ENCODE data around the gene EDEM2.

EDEM2 gene

DNA sequence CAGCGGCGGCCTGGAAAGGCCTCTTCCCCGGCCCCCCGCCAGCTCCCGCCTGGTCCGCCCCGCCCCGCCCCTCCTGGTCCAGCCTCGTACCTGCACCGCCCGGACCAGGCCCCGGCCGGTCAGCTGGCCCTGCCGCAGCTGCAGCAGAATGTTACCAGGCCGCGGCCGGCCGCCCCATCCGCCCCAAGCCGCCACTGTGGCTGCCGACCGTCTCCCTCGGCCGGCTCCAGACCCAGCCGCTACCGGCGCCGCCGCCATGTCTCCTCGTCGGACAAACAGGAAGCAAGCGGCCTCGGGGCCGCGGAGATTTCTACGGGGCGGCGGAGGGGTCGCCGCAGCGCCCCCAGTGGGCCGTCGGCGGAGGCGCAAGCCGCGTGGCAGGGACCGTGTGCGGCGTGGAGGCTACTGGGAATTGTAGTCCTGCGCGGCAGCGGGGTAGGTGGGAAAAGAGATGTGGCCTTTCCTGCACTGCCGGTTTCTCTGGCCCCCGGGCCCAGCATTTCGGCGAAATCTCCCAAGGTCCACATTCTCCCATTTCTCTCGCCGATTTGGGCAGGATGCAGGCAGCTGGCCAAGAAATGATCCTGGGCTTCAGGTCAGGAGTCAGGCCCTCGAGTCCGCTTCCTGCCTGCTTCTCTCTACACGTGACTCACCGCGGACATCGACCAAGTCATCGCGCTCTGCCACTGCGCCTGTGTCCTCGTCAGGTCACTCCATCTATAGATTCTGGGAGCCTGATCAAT is 54.4 kb downstream of the EDEM2 start, which contains the start of gene TRPC4AP:
Gene TRPC4AP (minus strand): TSS at position 284 of the 743 bp plus-strand sequence. CDS start 26 bp downstream, at position 258.
- H3K36me3 ChIP-seq (ENCODE audit: insufficient read depth, insufficient read length, low read length), result peaks cover 15% of the 10 kb centered on the region
- peaks cover 3% of the 10 kb centered on the region for H3K27me3 ChIP-seq (ENCODE audit: insufficient read depth, insufficient read length)
- no peaks in the 10 kb centered on the region for H3K9me3 ChIP-seq (ENCODE audit: insufficient read depth, low read length)
- peak; percentile 84 for DNase-seq (ENCODE audit: low read depth, low spot score)
- TF ChIP-seq YY1 (IDR thresholded peaks at IDR 0.05; ENCODE audit: insufficient read depth, insufficient read length) (peak; percentile 33), SUZ12 (IDR thresholded peaks at IDR 0.05; ENCODE audit: extremely low read depth, insufficient read depth, insufficient read length) (no peak)
- H3K4me3 ChIP-seq (ENCODE audit: insufficient read length, low read depth), result peak within 1 kb of the TSS; percentile 95
- no peaks in the 10 kb centered on the region for H3K4me1 ChIP-seq (ENCODE audit: insufficient read depth, insufficient read length)
- peak within 1 kb of the TSS; percentile 96 for H3K9ac ChIP-seq (ENCODE audit: insufficient read length, low read depth)

DNA sequence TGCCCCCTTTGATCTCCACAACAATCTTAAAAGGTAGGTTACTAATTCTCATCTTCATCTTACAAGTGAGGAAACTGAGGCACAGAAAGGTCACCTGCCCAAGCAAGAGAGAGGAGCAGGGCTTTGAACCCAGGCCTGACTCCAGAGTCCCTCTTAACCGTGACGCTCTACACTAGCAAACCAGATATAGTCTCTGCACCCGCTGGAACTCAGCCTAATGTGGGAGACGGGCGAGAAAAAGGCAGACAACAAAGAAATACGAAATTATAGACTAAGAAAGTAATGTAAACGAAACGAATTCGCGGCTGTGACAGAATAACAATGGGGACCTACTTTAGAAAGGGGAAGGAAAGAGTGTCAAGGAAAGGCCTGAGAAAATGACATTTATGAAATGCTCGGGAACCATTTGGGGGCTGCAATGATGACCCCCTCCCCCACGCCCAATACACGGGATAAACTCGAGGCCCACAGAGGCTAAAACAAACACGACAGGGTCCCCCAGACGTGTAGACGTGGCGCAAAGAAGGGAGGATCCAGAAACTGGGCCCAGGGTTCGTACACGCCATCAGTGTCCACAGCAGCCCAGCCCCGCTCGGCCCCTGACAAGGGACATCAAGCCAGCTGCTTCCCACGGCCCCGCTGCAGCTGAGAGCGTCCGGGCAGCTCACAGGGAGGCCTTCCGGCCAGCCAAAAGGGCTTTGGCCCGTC is 55.2 kb downstream of the EDEM2 start:
- TF ChIP-seq ZNF274 (IDR thresholded peaks at IDR 0.05; ENCODE audit: low read depth, low read length) (no peak), YY1 (IDR thresholded peaks at IDR 0.05; ENCODE audit: insufficient read depth, insufficient read length) (no peak), SUZ12 (IDR thresholded peaks at IDR 0.05; ENCODE audit: extremely low read depth, insufficient read depth, insufficient read length) (no peak)
- H3K9ac ChIP-seq (ENCODE audit: insufficient read length, low read depth), result peak overlapping the region; percentile 96
- DNase-seq (ENCODE audit: low read depth, low spot score), result no peak
- H3K4me1 ChIP-seq (ENCODE audit: insufficient read depth, insufficient read length), result no peaks in the 10 kb centered on the region
- peak overlapping the region; percentile 95 for H3K4me3 ChIP-seq (ENCODE audit: insufficient read length, low read depth)
- no peaks in the 10 kb centered on the region for H3K9me3 ChIP-seq (ENCODE audit: insufficient read depth, low read length)
- peaks cover 3% of the 10 kb centered on the region for H3K27me3 ChIP-seq (ENCODE audit: insufficient read depth, insufficient read length)
- peaks cover 21% of the 10 kb centered on the region for H3K36me3 ChIP-seq (ENCODE audit: insufficient read depth, insufficient read length, low read length)

DNA sequence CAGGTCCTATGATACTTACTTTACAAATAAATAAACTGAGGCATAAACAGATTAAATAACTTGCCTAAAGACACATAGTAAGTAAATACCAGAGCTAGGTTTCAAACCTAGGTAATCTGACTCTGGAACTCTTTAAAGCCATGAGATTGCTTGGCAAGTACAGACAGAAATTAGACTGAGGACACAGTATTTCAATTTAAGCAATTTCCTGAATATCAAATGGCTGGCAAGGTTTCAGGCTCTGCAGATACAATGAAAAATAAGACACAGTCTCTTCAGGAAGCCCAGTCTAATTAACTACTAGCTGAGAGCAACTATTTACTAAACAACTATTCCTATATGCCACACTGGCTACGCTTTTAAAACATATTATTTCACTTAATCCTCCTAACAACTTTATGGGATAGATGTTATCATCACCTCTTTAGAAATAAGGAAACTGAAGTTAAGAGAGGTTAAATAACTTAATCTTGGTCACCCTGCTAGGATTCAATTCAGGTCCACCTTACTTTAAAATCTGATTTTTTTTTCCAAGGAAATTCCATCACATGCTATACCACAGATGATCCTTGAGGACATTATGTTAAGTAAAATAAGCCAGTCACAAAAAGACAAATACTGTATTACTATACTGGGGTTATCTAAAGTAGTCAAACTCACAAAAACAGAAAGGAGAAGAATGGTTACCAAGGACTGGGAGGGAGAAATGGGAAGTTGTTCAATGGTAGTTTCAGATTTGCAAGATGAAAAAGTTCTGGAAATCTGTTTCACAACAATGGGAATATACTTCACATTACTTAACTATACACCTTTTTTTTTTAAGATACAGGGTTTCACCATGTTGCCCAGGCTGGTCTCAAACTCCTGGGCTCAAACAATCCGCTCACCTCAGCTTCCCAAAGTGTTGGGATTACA is 58.6 kb downstream of the EDEM2 start:
- peaks cover 28% of the 10 kb centered on the region for H3K36me3 ChIP-seq (ENCODE audit: insufficient read depth, insufficient read length, low read length)
- DNase-seq (ENCODE audit: low read depth, low spot score), result no peak
- no peak for TF ChIP-seq ZNF274 (IDR thresholded peaks at IDR 0.05; ENCODE audit: low read depth, low read length)
- H3K4me3 ChIP-seq (ENCODE audit: insufficient read length, low read depth), result no peak overlapping the region
- no peaks in the 10 kb centered on the region for H3K4me1 ChIP-seq (ENCODE audit: insufficient read depth, insufficient read length)
- H3K27me3 ChIP-seq (ENCODE audit: insufficient read depth, insufficient read length), result peaks cover 2% of the 10 kb centered on the region
- no peak overlapping the region for H3K9ac ChIP-seq (ENCODE audit: insufficient read length, low read depth)
- H3K9me3 ChIP-seq (ENCODE audit: insufficient read depth, low read length), result no peaks in the 10 kb centered on the region

DNA sequence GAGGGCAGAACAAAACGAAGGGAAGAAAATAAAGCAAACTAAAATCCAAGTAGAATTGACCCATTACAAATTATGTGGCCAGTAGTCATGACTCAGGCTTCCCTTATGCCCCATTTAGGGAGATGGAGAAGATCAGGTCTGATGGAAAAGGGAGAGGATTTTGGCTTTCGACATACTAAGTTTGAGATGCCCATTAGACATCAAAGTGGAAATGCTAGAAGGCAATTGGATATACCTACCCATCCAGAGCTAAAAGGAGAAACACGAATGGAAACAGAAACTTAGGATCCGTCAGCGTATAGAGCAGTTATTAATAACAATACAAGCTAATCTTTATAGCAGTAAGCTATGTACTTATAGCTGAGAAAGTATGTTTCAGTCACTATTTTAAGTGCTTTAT is 59.3 kb downstream of the EDEM2 start:
- Histone ChIP-seq H3K9me3 (ENCODE audit: insufficient read depth, low read length) (no peaks in the 10 kb centered on the region), H3K27me3 (ENCODE audit: insufficient read depth, insufficient read length) (no peaks in the 10 kb centered on the region), H3K9ac (ENCODE audit: insufficient read length, low read depth) (no peak overlapping the region), H3K4me1 (ENCODE audit: insufficient read depth, insufficient read length) (no peaks in the 10 kb centered on the region), H3K36me3 (ENCODE audit: insufficient read depth, insufficient read length, low read length) (peaks cover 28% of the 10 kb centered on the region), H3K4me3 (ENCODE audit: insufficient read length, low read depth) (no peak overlapping the region)
- no peak for DNase-seq (ENCODE audit: low read depth, low spot score)
- TF ChIP-seq SUZ12 (IDR thresholded peaks at IDR 0.05; ENCODE audit: extremely low read depth, insufficient read depth, insufficient read length) (no peak), YY1 (IDR thresholded peaks at IDR 0.05; ENCODE audit: insufficient read depth, insufficient read length) (no peak), ZNF274 (IDR thresholded peaks at IDR 0.05; ENCODE audit: low read depth, low read length) (no peak)

DNA sequence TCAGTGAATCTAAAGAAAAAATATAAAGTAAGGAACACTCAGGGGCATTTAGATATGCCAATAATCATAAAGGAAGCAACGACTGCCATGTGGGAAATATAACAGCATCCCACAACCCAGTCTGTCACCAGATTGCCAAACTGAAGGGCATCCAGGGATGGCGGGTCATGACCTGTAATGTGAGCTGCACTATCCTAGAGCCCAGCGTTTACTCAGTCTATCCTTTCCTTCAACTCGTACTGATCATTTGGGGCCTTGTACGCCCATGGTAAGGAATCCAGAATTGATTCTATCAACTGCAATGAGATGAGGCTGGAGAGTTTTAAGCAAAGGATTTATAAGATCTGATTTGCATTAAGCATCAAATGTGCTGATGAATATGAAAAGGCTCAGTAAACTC is 59.8 kb downstream of the EDEM2 start:
- Histone ChIP-seq H3K4me1 (ENCODE audit: insufficient read depth, insufficient read length) (no peaks in the 10 kb centered on the region), H3K36me3 (ENCODE audit: insufficient read depth, insufficient read length, low read length) (peaks cover 28% of the 10 kb centered on the region), H3K9ac (ENCODE audit: insufficient read length, low read depth) (no peak overlapping the region), H3K4me3 (ENCODE audit: insufficient read length, low read depth) (no peak overlapping the region), H3K27me3 (ENCODE audit: insufficient read depth, insufficient read length) (no peaks in the 10 kb centered on the region), H3K9me3 (ENCODE audit: insufficient read depth, low read length) (no peaks in the 10 kb centered on the region)
- TF ChIP-seq ZNF274 (IDR thresholded peaks at IDR 0.05; ENCODE audit: low read depth, low read length), result no peak
- TF ChIP-seq SUZ12 (IDR thresholded peaks at IDR 0.05; ENCODE audit: extremely low read depth, insufficient read depth, insufficient read length), result no peak
- TF ChIP-seq YY1 (IDR thresholded peaks at IDR 0.05; ENCODE audit: insufficient read depth, insufficient read length), result no peak
- no peak for DNase-seq (ENCODE audit: low read depth, low spot score)

DNA sequence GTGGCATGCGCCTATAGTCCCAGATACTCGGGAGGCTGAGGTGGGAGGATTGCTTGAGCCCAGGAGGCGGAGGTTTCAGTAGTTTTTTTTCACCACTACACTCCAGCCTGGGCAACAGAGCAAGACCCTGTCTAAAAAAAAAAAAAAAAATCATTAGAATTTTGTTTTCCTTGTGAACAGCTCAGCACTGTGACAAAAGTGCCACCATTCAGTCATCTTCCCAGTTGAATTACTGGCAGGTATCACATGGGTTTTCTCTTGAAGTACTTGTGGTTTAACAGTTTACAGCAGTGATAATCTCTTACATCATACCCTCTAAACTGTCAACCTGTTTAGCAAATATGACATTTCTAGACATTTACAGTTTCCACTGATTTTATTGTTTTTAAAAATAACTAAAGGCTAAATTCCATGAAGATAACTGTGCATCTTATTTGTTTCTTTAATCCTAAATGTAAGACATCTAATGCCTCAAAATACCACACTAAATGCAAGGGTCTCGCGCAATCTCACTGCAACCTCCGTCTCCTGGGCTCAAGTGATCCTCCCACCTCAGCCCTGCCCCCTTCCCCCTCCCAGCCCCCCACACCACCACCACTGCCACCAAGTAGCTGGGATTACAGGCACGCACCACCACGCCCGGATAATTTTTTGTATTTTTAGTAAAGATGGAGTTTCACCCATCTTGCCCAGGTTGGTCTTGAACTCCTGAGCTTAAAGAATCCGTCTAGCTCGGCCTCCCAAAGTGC is 61.5 kb downstream of the EDEM2 start:
- Histone ChIP-seq H3K4me1 (ENCODE audit: insufficient read depth, insufficient read length) (no peaks in the 10 kb centered on the region), H3K36me3 (ENCODE audit: insufficient read depth, insufficient read length, low read length) (peaks cover 28% of the 10 kb centered on the region), H3K9ac (ENCODE audit: insufficient read length, low read depth) (no peak overlapping the region), H3K9me3 (ENCODE audit: insufficient read depth, low read length) (no peaks in the 10 kb centered on the region), H3K27me3 (ENCODE audit: insufficient read depth, insufficient read length) (no peaks in the 10 kb centered on the region), H3K4me3 (ENCODE audit: insufficient read length, low read depth) (no peak overlapping the region)
- DNase-seq (ENCODE audit: low read depth, low spot score), result no peak
- TF ChIP-seq ZNF274 (IDR thresholded peaks at IDR 0.05; ENCODE audit: low read depth, low read length), result no peak
- no peak for TF ChIP-seq SUZ12 (IDR thresholded peaks at IDR 0.05; ENCODE audit: extremely low read depth, insufficient read depth, insufficient read length)
- TF ChIP-seq YY1 (IDR thresholded peaks at IDR 0.05; ENCODE audit: insufficient read depth, insufficient read length), result no peak
